ENCODE results near the gene PTDSS2. TPM values are rescaled to one million over a fixed set of nuclear protein-coding genes. Genes with fewer than 3 reads are reported as not detected.
"Not testable (repeated sequence)": the region's sequence is repeated elsewhere in the genome, so short reads cannot be mapped to it uniquely, and the experiment has no call there.

Gene PTDSS2
- total and polyA plus RNA-seq, 9 of the 15 experiments (the other 6 are each of a cell fraction or from before 2014, with no cell fraction given), result 0.45 to 53.9 (median 17.2) TPM

GRCh38 chr11:410711-411110 lies 39.4 kb upstream of the PTDSS2 start:
- FAIRE-seq; H4K20me1 ChIP-seq (replicated peaks; ENCODE audit: control insufficient read depth, insufficient read depth, low read length); H3K36me3 ChIP-seq (ENCODE audit: control insufficient read depth, insufficient read depth, low read length); H3K9me1 ChIP-seq (ENCODE audit: control insufficient read depth, insufficient read depth, low read length); in situ Hi-C loops (cut with MboI); H3K4me3 ChIP-seq; H3K9ac ChIP-seq (ENCODE audit: insufficient read depth in 1 of 2, low read depth in 2 of 2, low read length in 2 of 2); CTCF ChIA-PET (ENCODE audit: low intra/inter-chr PET ratio); H2AFZ ChIP-seq (ENCODE audit: low read depth, low read length); H3K27ac ChIP-seq (ENCODE audit: extremely low read depth, low read depth, low read length); BruUV-seq (replicated peaks); DNase-seq (ENCODE audit: extremely low read depth in 1 of 4, low spot score in 3 of 4); H3K9me3 ChIP-seq (replicated peaks; ENCODE audit: control insufficient read depth, insufficient read depth, low read depth, low read length); H3K79me2 ChIP-seq (ENCODE audit: control insufficient read depth, insufficient read depth, low read length); ATAC-seq; H3K4me2 ChIP-seq (ENCODE audit: insufficient read depth, low read length); intact Hi-C loops (cut with micrococcal nuclease); H3K27me3 ChIP-seq (ENCODE audit: control insufficient read depth in 2 of 2, insufficient read depth in 2 of 2, low read length in 2 of 2): not testable (repeated sequence)
- POLR2A ChIA-PET, result interaction anchor here (0.6 kb wide), 1 partner anchor 15 kb away, joined by 3 read pairs; no protein-coding TSS in a partner anchor
- 40% methylated on average over 1 of the region's 13 CpGs for WGBS (ENCODE audit: insufficient coverage, low coverage, missing lambda C conversion rate)
- peaks cover 11 to 64% of the 10 kb centered on the region in 2 experiments for H3K4me1 ChIP-seq (replicated peaks in 1 of 2; ENCODE audit: control insufficient read depth in 2 of 2, insufficient read depth in 2 of 2, low read length in 2 of 2)

GRCh38 chr11:411520-411919 lies 38.6 kb upstream of the PTDSS2 start:
- H3K27ac ChIP-seq (ENCODE audit: extremely low read depth, low read depth, low read length); BruUV-seq (replicated peaks); H3K4me2 ChIP-seq (ENCODE audit: insufficient read depth, low read length); intact Hi-C loops (cut with micrococcal nuclease); DNase-seq (ENCODE audit: extremely low read depth in 1 of 4, low spot score in 3 of 4); H3K27me3 ChIP-seq (ENCODE audit: control insufficient read depth in 2 of 2, insufficient read depth in 2 of 2, low read length in 2 of 2); H2AFZ ChIP-seq (ENCODE audit: low read depth, low read length); in situ Hi-C loops (cut with MboI); H3K4me3 ChIP-seq; H3K36me3 ChIP-seq (ENCODE audit: control insufficient read depth, insufficient read depth, low read length); H3K79me2 ChIP-seq (ENCODE audit: control insufficient read depth, insufficient read depth, low read length); H3K9ac ChIP-seq (ENCODE audit: insufficient read depth in 1 of 2, low read depth in 2 of 2, low read length in 2 of 2); H3K9me1 ChIP-seq (ENCODE audit: control insufficient read depth, insufficient read depth, low read length); H3K9me3 ChIP-seq (replicated peaks; ENCODE audit: control insufficient read depth, insufficient read depth, low read depth, low read length); CTCF ChIA-PET (ENCODE audit: low intra/inter-chr PET ratio); ATAC-seq; FAIRE-seq; H4K20me1 ChIP-seq (replicated peaks; ENCODE audit: control insufficient read depth, insufficient read depth, low read length): not testable (repeated sequence)
- POLR2A ChIA-PET, result interaction anchor here (0.6 kb wide), 1 partner anchor 14 kb away, joined by 3 read pairs; no protein-coding TSS in a partner anchor
- peaks cover 11 to 64% of the 10 kb centered on the region in 2 experiments for H3K4me1 ChIP-seq (replicated peaks in 1 of 2; ENCODE audit: control insufficient read depth in 2 of 2, insufficient read depth in 2 of 2, low read length in 2 of 2)
- WGBS (ENCODE audit: insufficient coverage, low coverage, missing lambda C conversion rate), result 59% methylated on average over 3 of the region's 11 CpGs
